Stimulated activated naive CD4-positive, alpha-beta T cell treated with Interleukin-2 at 50 U/mL for 16 hours (primary cell): ENCODE measurements around the gene CNOT8.
"Not testable (repeated sequence)": the region's sequence is repeated elsewhere in the genome, so short reads cannot be mapped to it uniquely, and the experiment has no call there.

Experiments
- DNase-seq: peaks from one replicate; lab custom pipeline; 2025; lab: John Stamatoyannopoulos, UW

The CNOT8 gene

DNA sequence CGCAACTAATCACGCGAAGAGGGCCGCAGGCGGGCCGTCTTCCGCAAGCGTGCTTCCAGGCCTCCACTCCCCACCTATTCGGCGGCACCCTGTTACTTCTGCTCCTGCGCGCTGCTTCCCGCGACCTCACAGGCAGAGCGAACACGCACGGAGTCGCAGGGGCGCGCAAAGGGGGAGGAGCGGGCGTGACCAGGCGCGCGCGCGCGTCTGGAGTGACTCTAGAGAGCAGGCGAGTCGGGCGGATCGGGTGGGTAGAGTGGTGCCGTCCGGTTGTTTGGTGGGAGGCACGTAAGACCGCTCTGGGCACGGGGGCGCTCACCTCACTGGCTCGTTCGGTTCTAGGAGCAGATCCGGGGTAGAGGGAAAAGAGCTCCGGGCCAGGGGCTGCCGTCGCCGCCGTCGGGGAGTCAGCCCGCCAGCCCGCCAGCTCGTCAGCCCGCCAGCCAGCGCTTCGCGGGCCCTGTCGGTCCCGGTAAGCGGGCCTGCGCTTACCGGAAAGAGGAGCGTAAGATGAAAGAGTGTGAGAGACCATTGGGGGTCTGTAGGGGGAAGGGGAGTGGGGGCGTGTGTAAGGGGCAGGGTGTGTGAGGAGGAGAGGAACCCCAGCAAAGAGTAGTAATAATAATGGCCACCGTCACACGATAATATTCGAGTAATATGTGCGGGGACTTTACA lies at the start of gene CNOT8:
TSS of gene CNOT8 (plus strand) at position 331 of the 675 bp plus-strand sequence. CDS start 4,652 bp downstream, outside the sequence.
- peak; percentile 96 for DNase-seq

DNA sequence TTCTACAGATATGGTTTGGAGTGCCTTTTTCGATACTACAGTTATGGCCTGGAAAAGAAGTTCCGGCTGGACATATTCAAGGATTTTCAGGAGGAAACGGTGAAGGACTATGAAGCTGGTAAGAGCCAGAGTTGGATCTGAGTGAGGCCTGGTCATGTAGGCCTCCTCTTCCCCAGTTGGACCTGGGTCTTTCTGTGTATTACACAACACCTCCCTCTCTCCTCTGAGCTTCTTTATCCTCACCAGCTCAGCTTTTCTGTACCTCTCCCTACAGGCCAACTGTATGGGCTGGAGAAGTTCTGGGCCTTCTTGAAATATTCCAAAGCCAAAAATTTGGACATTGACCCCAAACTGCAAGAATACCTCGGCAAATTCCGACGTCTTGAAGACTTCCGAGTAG lies 47.2 kb upstream of the CNOT8 start:
- DNase-seq: no peak

DNA sequence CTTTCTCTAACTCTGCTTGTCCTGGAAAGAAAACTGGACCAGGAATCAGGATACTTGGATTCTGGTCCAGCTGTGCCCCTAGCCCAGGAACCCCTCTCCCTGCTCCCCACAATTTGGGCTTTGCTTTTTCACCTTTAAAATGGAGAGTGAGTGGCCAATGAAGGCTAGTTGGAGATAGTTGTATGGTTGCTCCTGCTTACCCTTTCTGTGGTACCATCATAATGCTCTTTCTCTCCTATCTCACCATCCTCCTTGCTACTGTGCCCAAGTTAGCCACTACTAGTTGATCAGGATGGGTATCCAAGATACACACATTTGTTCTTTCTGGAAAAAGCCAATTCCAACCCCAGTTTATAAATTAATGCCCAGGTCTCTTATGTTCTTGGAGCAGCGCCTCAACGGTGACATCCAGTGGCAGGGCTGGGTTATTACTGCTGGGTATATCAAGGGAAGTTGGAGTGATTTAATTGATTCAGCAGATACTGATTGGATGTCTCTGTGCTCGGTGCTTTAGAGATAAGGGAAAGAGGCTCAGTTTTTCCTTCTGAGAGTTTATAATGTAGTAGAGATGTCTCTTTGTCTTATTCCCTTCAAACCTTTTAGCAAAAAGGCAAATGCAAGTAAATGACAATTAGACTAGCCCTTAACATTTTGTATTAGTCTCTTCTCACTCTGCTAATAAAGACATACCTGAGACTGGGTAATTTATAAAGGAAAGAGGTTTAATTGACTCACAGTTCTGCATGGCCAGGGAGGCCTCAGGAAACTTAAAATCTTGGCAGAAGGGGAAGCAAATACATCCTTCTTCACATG lies 46.6 kb upstream of the CNOT8 start:
- DNase-seq: peak; percentile 45

DNA sequence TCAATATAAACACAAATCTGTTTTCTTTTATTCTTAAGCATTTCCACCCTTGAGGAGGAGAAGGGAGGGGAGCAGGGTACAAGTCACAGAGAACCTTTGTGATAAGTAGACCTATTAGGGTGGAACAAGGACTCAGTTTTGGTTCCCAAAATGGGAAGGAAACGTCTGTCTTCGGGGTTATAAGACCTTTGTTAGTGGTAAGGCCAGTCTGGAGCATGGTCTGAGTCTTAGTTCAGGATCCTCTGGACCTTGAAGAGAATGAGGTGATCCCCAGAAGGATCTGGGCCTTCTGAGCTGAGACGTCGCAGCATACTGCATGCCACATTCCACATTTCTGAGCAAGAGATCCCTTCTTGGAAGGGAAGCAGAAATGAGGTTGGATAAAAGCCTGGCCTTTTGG lies 45.3 kb upstream of the CNOT8 start:
- no peak for DNase-seq

DNA sequence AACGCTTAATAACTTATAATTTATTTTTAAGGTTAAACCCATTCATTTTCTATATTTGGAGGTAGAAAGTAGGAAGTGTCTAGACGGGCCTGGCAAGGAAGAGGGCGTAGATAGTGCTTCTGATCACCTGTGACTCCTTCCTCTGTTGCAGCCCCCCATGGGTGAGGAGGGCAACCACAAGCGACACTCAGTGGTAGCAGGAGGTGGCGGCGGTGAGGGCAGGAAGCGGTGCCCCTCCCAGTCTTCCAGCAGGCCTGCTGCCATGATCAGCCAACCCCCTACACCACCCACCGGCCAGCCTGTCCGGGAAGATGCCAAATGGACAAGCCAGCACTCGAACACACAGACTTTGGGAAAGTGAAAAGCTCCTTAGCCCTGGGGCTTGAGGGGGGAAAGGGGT lies 44.7 kb upstream of the CNOT8 start:
- no peak for DNase-seq

DNA sequence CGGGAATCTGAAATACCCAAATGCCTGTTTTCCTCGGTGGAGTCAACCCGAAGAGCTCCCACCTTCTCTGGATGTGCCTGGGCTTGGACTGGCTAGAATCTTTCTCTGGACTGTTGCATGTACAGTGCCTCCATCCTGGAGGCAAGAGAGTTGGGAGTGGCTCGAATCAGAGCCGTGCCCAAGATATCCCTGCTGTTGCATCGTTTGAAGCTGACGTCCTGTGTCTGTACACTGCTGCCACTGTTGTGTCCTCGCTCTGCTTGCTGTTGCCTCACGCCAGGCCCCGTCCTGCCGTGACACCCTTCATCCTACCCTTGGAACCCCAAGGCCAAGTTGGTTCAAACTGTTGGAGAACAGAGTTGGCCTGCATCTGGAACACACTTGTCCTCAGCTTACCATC lies 43.4 kb upstream of the CNOT8 start:
- DNase-seq: no peak

DNA sequence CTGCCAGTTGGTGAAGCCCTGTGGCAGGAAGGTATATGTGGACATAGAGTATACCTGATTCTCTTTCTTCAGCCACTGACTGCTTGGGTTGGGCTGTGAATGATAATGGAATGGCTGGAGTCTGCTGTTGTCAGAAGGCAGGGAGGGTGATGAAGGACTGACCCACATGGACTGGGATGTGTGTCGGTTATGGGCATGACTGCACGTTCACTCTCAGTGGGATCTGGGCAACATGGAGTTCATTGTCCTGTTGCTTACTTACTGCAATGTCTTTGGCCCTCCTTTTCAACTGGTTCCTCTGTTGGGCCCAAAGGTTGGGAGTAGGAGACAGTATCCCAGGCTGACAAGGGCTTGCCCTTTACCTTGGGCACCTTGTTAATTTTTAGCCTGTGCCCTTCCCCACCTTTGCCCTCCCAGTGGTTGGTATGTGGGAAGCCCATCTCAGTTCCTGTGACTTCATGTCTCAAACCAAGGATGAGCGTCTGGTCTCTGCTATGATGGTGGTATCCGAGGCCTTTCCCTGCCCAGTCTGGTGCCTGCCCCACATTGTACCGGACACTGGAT lies 42.7 kb upstream of the CNOT8 start:
- no peak for DNase-seq

DNA sequence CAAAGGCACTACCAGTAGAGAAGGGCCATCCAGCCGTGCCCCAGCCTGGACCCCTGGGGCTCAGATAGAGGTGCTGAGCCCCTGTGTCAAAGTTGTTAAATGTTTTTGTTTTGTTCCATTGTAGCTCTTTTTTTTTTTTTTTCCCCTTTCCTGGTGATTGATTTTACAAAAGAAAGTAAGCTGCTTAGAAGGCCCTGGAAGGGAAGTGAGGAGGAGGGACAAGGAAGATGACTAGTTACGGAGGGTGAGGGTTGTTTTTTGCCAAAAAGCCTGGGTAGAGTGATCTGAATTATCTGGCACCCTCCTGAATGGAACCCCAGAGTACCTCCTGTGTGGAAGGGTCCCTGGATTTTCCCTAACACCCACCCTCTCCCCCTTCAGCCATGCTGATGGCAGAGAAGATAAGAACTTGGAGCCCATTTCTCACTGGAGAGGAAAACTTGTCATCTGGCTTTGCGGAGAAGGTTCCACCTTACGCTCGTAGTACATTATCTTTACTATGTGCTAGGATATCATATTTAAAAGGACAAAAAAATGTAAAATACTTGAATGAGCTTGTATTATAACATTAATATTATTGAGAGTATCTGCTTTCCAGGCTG lies 41.4 kb upstream of the CNOT8 start:
- no peak for DNase-seq

DNA sequence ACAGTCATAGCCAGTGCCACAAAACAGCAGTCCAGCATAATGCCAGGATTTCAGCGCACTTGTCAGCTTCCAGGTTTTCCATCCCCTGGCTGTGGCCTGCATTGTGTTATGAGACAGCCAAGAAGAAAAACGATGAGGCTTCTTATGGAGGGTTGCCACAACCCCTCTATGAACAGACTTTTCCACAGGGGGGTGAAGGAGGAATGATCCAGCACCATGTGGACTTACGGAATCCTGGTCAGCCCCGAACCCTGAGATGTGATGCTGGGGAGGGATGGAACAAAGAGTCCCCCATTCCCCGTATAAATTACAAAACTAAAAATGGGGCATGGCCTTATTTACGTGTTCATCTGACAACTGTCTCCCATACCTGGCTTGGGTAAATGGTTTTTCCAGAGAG lies 40.6 kb upstream of the CNOT8 start:
- no peak for DNase-seq

DNA sequence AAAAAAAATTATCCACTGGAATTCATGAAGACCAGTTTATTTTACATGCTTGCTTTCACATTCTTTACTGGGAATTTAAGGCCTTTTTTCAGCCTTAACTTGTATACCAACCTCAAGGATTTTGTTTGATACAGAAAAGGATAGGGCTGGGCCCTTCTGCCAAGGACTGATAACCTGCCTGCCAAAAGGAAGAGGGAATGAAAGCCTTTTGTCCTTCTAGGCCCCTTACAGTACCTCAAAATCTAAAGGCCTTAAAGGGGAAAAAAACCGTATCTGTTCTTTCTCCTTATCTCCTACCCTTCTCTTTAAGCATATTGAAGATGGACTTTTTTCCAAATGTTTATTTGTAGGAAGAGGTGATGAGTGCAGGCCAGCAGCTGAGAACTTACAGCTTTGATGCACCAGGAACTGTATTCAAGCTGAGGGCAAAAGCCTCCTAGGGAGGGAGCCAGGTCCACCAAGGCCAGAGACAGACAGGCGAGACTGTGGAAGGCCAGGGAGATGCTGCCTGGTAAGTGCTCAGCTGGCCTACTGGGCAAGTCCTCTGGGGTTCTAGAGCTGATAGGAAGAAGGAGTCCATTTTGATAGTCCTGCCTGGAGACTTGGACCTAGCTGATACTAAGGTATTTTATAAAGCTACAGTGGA lies 39.8 kb upstream of the CNOT8 start:
- no peak for DNase-seq

DNA sequence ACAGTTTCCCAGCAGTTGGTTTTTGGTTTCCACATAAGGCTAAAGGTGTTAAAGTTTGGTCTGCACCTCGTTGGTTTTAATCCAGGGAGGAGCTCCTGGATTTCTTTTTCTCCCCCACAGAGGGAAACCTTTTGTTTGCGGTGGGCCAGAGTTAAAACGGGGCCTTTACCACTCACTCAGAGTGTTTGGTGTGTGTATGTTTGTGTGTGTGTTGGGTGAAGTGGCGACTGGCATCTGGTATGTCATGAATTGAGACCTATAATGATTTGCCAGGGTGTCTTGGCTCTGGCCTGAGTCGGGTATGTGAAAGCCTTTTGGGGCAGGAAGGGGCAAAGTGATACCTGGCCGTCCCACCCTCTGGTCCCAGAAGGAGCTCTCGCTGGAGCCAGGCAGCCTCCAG lies 38.9 kb upstream of the CNOT8 start:
- DNase-seq: no peak

DNA sequence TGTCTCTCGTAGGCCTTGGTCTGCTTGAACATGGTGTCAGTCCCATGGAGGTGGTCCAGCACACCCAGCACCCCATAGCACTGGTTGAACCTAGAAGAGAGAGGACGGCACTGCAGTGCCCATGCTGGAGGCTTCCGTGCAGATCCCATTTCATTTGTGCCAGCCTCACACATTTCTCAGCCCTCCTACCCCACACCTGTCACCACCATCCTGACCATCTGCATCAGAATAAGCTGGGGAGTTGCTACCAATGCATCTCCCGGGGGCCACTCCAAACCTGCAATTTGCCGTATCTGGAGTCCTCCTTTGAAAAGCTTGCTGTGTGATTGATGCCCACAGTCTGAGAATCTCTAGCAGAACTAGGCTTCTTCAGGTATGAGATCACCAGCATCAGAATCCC lies 38.0 kb upstream of the CNOT8 start:
- no peak for DNase-seq

DNA sequence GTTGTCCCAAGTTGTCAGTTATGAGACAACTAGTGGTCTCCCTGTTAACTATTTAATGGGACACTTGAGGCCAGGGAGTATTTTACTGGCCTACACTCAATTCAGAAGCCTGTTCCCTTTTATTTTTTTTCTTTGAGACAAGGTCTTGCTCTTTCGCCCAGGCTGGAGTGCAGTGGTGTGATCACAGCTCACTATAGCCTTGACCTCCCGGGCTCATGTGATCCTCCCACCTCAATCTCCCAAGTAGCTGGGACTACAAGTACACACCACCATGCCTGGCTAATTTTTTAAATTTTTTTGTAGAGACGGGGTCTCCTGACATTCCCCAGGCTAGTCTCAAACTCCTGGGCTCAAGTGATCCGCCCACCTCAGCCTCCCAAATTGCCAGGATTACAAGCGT lies 35.5 kb upstream of the CNOT8 start:
- DNase-seq: not testable (repeated sequence)

DNA sequence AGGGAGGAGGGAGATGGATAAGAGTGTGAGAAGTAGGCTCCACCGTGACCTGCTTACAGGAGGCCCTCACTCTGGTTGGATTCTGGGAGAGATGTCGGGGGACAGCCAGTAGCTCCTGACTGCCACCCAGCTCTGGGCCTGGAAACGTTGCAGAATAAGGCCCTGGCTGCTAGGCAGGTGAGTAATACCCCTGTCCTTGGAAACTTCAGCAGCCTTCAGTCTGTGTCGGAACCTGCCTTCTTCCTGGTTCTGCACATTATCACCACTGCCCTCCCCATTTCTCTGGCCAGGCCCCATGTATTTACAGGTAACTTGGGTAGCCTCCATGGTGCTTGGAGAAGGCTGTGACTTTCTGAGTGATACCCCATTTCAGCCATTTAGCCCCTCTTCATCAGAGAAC lies 34.8 kb upstream of the CNOT8 start:
- DNase-seq: no peak

DNA sequence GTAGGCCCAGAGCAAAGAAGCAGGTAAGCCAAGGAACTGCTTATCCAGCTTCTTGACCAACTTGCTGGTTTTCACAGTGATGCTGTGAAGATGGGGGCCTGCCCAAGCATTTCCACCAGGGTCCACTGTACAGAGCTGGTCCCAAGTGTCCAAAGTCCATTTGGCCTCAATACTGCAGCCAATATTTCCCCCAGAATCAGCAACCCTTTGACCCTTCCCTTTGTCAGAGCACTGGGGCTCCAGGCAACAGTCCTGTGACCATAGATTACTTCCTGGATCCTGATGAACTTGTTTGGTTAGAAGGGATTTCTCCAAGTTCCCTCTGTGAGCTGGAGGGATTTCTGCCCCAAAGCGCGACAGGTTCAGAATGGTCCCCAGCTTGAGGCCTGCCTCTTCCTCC lies 34.4 kb upstream of the CNOT8 start:
- no peak for DNase-seq

DNA sequence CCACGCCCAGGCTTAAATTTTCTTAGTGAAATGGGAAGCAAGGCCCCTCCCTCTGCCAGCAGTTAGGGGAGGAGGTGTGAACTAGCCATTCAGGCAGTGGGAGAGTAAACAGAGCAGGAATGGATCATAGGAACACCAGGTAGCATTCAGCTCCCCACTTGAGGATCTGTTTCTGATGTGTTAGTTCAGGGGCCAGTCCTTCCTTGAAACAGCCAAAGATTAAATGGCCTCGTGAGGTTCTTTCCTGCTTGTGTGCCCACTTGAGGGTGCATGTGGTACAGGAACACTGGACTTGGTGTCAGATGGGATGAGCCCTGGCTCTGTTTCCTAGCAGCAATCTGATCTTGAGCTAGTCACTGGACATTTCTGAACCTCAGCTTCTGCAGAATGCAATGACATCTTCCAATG lies 29.2 kb upstream of the CNOT8 start:
- DNase-seq: no peak

DNA sequence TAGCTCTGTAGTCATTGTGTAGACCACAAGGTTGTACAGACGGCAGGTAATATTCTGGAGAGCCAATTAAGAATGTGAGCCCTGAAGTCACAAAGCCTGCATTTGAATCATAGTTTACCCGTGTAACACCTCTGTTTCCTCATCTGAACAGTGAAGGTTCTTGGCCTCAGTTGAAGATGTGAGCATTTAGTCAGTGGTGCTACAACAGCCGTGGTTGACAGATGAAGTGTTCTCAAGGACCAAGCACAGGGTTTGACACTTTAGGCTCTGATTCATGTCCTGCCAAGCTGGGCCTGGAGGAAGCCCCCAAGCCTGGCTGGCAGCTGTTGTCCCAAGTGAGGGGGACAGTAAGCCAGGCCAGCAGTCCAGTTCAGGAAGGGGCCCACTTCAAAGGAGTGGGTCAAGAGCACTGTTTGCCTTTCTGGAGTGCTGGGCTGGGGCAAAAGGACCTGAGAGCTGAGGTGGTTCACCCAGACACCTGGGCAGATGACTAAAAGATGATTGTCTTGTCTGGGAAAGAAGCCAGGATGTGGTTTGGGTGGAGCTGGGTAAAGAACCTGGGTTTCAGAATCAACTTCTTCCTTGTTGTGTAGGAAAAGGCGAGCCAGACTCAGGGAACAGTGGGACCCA lies 28.7 kb upstream of the CNOT8 start:
- DNase-seq: no peak

DNA sequence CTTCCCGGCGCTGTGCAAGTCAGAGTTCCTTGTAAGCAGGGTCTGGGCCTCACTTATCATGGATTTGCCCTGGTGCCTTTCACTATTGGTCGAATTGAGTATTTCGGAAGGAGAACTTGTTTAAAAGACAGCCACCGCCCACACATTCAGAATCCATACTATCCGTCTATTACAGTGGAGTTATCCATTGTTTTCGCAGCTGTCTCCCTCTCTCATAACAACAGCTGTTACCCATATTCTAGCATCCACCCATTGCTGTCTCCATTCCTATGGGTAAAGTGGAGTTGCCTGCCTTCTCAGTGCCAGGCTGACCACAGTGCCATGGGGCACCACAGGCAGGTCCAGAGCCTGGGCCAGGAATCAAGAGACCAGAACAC lies 28.2 kb upstream of the CNOT8 start:
- DNase-seq: no peak

DNA sequence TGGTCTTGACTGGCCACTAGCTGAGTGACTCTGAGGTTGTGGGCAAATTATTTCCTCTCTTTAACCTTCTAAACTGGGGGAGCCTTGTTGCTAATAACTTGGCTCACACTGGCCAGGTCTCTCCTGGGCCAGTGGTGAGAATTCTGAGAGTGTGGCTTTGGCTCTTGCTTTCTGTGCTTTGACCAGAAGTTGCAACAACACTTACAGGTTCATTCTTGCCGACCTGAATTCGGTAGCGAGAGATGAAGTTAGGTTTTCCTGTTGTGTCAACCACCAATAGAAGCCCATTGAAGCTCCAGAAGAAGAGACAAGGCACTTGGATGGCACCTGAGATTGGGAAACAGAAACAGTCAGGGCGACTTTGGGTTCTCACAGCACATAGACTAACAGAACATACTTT lies 27.8 kb upstream of the CNOT8 start:
- DNase-seq: no peak

DNA sequence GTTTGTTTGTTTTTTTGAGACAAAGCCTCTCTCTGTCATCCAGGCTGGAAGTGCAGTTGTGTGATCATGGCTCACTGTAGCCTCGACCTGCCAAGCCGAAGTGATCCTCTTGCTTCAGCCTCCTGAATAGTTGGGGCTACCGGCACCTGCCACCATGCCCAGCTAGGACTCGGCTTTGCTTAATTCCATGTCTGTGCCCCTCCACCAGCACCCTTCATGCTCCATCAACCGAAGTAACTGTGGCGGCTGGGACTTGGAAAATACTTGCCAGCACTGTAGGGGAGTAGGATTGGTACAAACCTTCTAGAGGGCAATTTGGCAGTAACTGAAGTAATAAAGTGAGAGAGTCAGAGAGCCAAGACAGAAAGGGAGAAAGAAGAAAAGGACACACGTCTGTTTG lies 27.0 kb upstream of the CNOT8 start:
- DNase-seq: no peak

DNA sequence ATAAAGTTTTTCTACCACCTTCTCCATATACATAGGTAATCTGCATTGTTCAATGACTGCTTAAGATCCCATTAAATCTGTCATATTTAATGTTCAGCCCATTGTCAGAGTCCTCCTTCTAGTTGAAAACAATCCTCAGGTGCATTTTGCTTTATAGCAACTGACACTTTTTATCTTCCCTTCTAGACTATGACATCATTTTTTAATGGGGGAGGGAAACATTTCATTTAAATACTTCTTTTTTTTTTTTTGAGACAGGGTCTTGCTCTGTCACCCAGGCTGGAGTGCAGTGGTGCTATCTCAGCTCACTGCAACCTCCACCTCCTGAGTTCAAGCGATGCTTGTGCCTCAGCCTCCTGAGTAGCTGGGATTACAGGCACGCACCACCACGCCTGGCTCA lies 25.6 kb upstream of the CNOT8 start:
- DNase-seq: not testable (repeated sequence)

DNA sequence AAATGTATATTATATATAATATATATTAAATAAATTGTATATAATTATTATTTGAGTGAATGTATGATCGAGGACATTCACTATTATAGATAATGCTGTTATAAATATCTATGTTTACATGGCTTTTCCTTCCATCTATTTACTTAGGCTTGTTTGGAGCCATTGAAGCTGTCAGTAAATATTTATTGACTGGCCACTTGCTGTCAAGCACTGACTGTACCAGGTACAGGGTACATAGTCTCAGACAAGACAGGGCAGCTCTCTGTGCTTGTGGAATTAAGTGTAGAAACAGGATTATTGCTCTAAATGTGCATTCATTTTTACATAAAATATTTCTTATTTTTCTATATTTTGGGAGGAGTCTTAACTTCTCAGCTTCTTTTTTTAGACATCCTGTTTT lies 24.4 kb upstream of the CNOT8 start:
- DNase-seq: no peak
